ENCODE results near the gene GGA2.

The GGA2 gene

GRCh38 chr16:23506606-23506994 is 3.7 kb downstream of the GGA2 start:
- TF ChIP-seq CTCF (IDR thresholded peaks at IDR 0.05; ENCODE audit: insufficient read depth, low read length, poor library complexity, severe bottlenecking) (no peak), EZH2phosphoT487 (conservative IDR thresholded peaks at IDR 0.05; ENCODE audit: low read length) (no peak)
- Histone ChIP-seq H3K4me3 (ENCODE audit: insufficient read depth, low read length, poor library complexity, severe bottlenecking) (peak overlapping the region; percentile 80), H3K27me3 (ENCODE audit: low read length) (no peaks in the 10 kb centered on the region), H3K79me2 (ENCODE audit: insufficient read depth, low read length) (peaks cover 91% of the 10 kb centered on the region), H3K27ac (ENCODE audit: low read depth, low read length) (peak overlapping the region; percentile 75), H3K9me3 (ENCODE audit: insufficient read depth, low read length) (no peaks in the 10 kb centered on the region), H3K9ac (ENCODE audit: low read length) (peak overlapping the region; percentile 31), H3K36me3 (ENCODE audit: low read length) (peaks cover 7% of the 10 kb centered on the region), H3F3A (ENCODE audit: insufficient read depth) (peaks cover 26% of the 10 kb centered on the region; the same call in 1 of the 2 replicates), H3K9me2 (replicated peaks; ENCODE audit: insufficient read depth, low read length) (no peaks in the 10 kb centered on the region), H4K20me1 (ENCODE audit: low read depth, low read length) (peaks cover 43% of the 10 kb centered on the region), H2AFZ (ENCODE audit: low read depth, low read length, severe bottlenecking) (no peak overlapping the region), H3K4me2 (ENCODE audit: low read depth, low read length, poor library complexity, severe bottlenecking) (peak overlapping the region; percentile 80)

- Histone ChIP-seq H3K27ac (ENCODE audit: low read depth, low read length) (peak overlapping the region; percentile 75), H3K9me2 (replicated peaks; ENCODE audit: insufficient read depth, low read length) (no peaks in the 10 kb centered on the region), H3K9me3 (ENCODE audit: insufficient read depth, low read length) (no peaks in the 10 kb centered on the region), H3K4me3 (ENCODE audit: insufficient read depth, low read length, poor library complexity, severe bottlenecking) (peak overlapping the region; percentile 80), H2AFZ (ENCODE audit: low read depth, low read length, severe bottlenecking) (no peak overlapping the region), H3K79me2 (ENCODE audit: insufficient read depth, low read length) (peaks cover 98% of the 10 kb centered on the region), H3K27me3 (ENCODE audit: low read length) (no peaks in the 10 kb centered on the region), H4K20me1 (ENCODE audit: low read depth, low read length) (peaks cover 50% of the 10 kb centered on the region), H3F3A (ENCODE audit: insufficient read depth) (peaks cover 23% of the 10 kb centered on the region; the same call in 1 of the 2 replicates), H3K9ac (ENCODE audit: low read length) (peak overlapping the region; percentile 31), H3K36me3 (ENCODE audit: low read length) (peaks cover 13% of the 10 kb centered on the region), H3K4me2 (ENCODE audit: low read depth, low read length, poor library complexity, severe bottlenecking) (peak overlapping the region; percentile 80)
- no peak for TF ChIP-seq CTCF (IDR thresholded peaks at IDR 0.05; ENCODE audit: insufficient read depth, low read length, poor library complexity, severe bottlenecking)
- TF ChIP-seq EZH2phosphoT487 (conservative IDR thresholded peaks at IDR 0.05; ENCODE audit: low read length): no peak
Measured at GRCh38 chr16:23505671-23506605, 4.4 kb downstream of the GGA2 start.

GRCh38 chr16:23505180-23505665 is 5.1 kb downstream of the GGA2 start:
- Histone ChIP-seq H4K20me1 (ENCODE audit: low read depth, low read length) (peaks cover 53% of the 10 kb centered on the region), H2AFZ (ENCODE audit: low read depth, low read length, severe bottlenecking) (no peak overlapping the region), H3K4me2 (ENCODE audit: low read depth, low read length, poor library complexity, severe bottlenecking) (peak overlapping the region; percentile 80), H3K79me2 (ENCODE audit: insufficient read depth, low read length) (peaks cover 99% of the 10 kb centered on the region), H3K9ac (ENCODE audit: low read length) (peak overlapping the region; percentile 31), H3K27ac (ENCODE audit: low read depth, low read length) (peak overlapping the region; percentile 75), H3K9me2 (replicated peaks; ENCODE audit: insufficient read depth, low read length) (no peaks in the 10 kb centered on the region), H3K9me3 (ENCODE audit: insufficient read depth, low read length) (no peaks in the 10 kb centered on the region), H3K27me3 (ENCODE audit: low read length) (no peaks in the 10 kb centered on the region), H3K4me3 (ENCODE audit: insufficient read depth, low read length, poor library complexity, severe bottlenecking) (peak overlapping the region; percentile 80), H3K36me3 (ENCODE audit: low read length) (peaks cover 14% of the 10 kb centered on the region), H3F3A (ENCODE audit: insufficient read depth) (peaks cover 23% of the 10 kb centered on the region; the same call in 1 of the 2 replicates)
- no peak for TF ChIP-seq EZH2phosphoT487 (conservative IDR thresholded peaks at IDR 0.05; ENCODE audit: low read length)
- no peak for TF ChIP-seq CTCF (IDR thresholded peaks at IDR 0.05; ENCODE audit: insufficient read depth, low read length, poor library complexity, severe bottlenecking)

All from SU-DHL-6 (cell line).